Gastroesophageal sphincter (tissue), 3 donors: ENCODE measurements around the gene IRF3.

ENCODE experiments used
- CTCF ChIP-seq, 4 experiments: fragments of 200-600 bp in 2 of 4; fragments of 450-650 bp in 2 of 4; sonication (generic) in 1 of 4; IDR thresholded peaks; one replicate each; pipeline ENCODE4 v1.5.1; 2017 to 2019; ENCODE audit warnings: antibody characterized with exemption in 4 of 4, mild to moderate bottlenecking in 2 of 4, moderate library complexity in 2 of 4
- EP300 ChIP-seq: sonication (generic); formaldehyde crosslinking; IDR thresholded peaks from one replicate; pipeline ENCODE4 v1.6.1; 2017; ENCODE audit warnings: antibody characterized with exemption, mild to moderate bottlenecking
- POLR2A ChIP-seq, 2 donors: fragments of 450-650 bp; IDR thresholded peaks; one replicate each; pipeline ENCODE4 v1.6.1; 2017; ENCODE audit warnings: antibody characterized with exemption in 2 of 2, mild to moderate bottlenecking in 2 of 2, moderate library complexity in 1 of 2

GRCh38 chr19:49664171-49665035, 1.3 kb downstream of the IRF3 start:
- peak in 1 of 2 donors; percentile 36 for TF ChIP-seq POLR2A (IDR thresholded peaks at IDR 0.05)
- peak in 3 of 4 experiments; percentile 41 to 50 (median 46) for TF ChIP-seq CTCF (IDR thresholded peaks at IDR 0.05)
- TF ChIP-seq EP300 = no peak
